RPMI8226 (cell line): ENCODE results near the gene ADAM15.
A peak's percentile ranks its signal among the peaks of the same experiment; 100 is the strongest.

Experiments used
- DNase-seq: peaks from one replicate; pipeline ENCODE4 v3.0.0-alpha.2; 2015

The ADAM15 gene

DNA sequence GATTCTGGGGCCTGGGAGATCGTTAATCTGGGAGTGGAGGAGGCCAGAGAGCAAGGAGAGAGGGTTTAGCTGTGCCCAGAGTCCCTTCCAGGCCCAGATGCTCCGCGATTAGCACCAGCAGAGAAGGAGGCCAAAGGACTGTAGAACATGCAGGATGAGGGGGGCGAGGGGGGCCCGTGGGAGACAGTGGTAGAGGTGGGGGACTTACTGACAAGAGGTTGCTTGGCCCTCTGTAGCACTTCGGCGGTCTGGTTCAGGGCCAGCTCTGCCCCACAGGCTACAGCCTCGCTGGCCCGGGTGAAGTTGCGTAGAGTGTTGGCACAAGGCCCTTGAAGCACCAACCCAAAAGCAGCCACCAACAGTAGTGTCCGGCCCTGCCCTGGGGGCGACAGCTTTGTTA is 18.2 kb upstream of the ADAM15 start:
- DNase-seq, result no peak

DNA sequence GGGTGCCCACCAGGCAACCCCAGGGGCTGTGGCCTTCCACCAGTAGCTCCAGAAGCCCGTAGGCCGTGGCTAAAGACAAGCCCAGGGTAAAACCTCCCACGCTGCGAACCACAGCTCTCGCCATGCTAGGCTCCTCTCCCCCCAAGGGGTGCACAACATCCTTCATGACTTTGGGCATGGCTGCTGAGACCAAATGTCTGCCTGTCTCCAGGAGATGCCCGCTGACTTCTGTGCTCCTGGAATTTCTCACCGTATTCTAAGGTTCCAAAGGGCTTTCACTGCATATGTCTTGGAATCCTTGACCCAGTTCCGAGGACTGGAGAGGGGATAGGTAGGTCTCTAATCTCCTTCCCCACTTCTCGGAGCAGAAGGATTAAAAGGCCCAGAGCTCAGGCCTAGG is 17.6 kb upstream of the ADAM15 start, which contains the start of the genes DCST1 and DCST2:
Gene DCST1, plus strand, starts transcription at position 301 of the 400 bp plus-strand sequence. CDS start 213 bp downstream, outside the sequence.
Gene DCST2, minus strand, starts transcription at position 258 of the 400 bp plus-strand sequence. Its CDS starts 80 bp downstream, at position 178.
- no peak for DNase-seq

DNA sequence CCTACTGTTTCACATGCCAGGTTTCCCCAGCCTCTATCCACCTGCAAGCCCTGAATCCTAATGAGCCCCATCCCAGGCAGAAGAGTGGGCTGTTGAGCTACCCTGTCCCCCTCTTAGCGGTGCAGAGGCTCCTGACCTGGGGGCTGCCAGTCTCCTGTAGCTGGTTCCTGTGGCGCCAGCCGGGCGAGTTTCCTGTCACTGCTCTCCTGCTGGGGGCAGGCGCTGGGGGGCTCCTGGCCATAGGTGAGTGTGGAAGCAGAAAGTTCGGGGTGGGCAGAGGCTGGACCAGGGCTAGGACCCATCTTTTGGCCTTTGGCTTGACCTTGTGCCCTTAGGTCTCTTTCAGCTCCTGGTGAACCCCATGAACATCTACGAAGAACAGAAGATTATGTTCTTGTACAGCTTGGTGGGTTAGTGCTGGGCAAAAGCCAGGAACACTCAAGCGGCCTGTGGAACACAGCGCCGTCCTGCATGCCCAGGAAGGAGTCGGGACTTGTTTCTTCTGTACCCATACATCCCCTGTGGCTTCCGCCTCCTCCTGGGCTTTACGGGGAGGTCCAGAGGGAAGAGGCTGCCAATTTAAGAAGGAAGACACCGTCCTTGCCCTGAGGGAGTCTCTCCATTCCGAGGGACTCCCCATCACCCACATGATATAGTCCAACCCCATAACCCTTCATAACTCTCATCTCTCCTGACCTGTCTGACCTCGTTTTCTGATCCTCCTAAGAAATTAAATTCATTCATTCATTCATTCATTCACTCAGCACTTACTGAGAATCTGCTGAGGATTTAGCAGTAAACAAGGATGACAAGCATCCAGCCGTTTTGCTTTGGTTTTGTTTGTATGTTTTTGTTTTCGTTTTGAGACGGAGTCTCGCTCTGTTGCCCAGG is 16.6 kb upstream of the ADAM15 start:
- DNase-seq, result no peak

DNA sequence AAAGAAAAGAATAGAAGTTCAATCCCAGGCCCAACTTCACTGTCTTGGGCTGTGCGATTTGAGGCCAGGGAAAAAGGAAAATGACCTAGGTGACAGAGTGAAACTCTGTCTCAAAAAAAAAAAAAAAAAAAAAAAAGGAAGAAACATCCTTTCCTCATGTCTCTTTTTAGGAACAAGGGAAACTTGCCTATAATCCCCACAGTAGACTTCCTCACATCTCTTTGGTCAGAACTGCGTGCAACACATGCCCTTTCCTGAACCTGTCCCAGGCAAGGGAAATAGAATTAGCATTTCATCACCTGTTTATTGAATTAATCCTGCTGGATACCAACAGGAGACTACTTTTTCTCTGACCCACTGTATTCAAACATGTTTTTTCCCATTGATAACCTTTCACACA is 15.2 kb upstream of the ADAM15 start:
- no peak for DNase-seq

DNA sequence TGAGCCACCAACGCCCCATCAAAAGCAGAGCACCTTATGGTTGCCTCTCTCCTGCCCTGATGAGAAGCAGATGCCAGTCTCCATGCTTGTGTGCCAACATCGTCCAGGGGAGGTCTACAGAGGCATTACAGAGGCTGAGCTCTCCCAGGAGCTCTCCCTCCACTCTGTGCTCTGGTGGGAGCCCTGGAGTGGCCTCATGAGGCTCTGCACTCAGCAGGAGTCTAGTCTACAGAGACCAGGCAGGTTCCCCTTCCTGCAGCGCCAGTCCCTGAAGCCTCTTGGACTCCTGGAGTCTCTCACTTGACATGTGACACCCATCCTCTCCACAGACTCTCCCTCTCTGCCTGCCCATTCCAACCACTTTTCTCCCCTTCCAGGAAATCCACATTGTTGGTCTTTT is 14.1 kb upstream of the ADAM15 start:
- DNase-seq, result no peak

DNA sequence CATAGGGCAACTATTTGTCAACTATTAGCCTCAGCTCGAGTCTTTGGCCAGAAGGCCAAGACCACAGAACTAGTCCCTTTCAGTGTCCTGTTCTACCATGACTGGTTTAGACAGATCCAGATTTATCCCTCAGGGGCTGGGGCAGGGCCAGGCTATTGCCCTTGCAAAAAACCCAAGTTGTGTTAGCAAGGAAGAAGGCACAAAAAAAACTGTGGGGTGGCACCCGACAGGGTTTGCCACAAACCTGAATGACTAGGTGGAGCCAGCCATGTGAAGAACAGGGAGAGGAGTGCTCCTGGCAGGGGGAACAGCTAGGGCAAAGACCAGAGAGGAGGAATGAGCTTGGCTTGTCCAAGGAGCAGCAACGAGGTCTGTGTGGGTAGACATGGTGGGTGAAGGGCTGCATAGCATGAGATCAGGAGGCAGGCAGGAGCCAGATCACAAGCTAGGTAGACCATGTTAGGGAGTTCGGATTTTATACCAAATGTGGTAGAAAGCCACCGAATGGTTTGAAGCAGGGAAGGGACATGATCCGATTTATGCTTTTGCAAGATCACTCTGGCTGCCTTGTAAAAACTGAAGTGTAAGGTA is 13.2 kb upstream of the ADAM15 start:
- no peak for DNase-seq

DNA sequence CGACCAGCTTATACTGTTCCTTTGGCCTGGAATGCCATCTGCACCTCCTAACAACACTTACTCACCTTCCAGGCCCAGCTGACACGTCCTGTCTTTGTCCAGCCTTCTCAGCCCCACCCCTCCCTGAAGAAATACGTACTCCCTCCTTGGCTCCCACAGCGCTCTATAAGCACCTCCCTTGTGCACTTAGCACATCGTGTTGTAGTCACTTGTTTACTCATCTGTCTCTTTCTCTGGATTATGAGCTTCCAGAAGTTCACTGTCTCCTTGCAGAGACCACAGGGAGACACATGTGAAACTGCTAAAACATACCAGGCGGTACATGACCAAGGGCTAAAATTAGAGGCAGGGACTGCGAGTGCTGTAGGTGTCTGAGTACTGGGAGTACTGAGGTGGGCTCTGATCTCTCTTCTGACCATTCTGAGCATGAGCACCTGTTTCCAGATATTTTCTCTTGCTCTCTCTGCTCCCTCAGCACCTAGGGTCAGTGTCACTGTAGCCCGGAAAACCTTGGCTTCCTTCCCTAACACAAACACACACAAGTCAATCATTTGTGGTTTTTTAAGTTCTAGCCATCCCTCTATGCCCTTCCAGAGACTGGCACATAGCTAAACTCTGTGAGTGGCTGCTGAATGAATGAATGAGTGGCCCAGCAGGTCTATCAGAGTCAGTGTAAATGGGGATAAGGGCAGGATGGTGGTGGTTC is 12.4 kb upstream of the ADAM15 start:
- peak; percentile 62 for DNase-seq

DNA sequence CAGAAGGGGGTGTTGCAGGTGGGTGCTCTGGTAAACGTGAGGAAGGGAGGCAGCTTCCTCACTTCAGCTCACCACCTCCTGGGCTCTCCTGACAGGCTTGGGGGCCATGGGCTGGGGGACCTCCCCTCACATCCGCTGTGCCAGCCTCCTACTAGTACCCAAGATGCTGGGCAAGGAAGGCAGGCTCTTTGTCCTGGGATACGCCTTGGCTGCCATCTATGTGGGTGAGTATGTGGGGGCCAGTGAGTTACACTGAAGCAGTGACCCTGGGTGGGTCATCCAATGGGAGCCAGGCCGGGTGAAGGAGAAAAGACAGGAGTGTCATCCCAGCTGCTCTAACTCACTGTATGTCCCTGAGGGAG is 11.8 kb upstream of the ADAM15 start:
- no peak for DNase-seq

DNA sequence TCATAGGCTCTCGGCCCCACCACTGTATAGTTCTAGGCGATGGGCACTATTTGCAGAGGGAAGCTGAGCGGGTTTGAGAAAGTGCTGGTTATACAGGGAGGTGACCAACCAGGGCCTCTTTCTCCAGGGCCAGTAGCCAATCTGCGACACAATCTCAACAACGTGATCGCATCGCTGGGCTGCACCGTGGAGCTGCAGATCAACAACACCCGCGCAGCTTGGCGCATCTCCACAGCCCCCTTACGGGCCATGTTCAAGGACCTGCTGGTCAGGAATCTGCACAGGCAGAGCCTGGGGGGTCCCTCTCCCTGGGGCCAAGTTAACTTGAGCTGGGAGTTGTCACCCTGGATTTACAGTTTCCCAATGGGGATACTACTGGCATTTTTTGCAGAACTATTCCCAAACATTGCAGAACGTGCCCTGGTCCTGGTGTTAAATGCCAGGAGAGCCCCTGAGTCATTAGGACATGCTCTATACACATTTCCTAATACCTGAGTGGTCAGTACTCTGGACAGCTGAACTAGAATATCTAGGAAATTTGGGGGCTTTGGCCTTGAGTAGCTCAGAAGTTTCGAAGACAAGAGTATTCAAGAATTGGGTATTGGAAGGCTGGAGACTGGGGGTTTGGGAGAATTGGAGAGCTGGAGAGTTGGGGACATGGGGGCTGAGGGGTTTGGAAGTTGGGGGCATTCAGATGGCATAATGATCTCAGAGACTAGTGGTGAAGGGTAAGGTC is 10.6 kb upstream of the ADAM15 start:
- DNase-seq, result no peak

DNA sequence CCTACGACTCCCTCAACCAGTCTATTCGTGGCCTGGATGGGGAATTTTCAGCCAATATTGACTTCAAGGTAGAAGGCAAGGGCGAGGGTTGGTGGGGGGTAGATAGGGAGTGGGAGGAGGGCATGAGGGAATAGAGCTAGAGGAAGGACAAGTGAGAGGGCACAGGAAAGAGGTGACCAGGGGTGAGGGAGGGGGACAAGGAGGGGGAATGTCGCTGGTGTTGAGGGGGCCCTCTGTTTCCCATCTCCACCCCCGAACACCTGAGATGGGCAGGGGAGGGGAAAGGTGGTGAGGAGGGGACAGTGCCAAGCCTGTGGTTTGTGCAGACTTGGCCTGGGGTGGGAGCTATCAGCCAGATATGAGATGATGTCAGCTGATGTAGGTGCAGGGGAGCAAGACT is 8.3 kb upstream of the ADAM15 start:
- peak; percentile 29 for DNase-seq

DNA sequence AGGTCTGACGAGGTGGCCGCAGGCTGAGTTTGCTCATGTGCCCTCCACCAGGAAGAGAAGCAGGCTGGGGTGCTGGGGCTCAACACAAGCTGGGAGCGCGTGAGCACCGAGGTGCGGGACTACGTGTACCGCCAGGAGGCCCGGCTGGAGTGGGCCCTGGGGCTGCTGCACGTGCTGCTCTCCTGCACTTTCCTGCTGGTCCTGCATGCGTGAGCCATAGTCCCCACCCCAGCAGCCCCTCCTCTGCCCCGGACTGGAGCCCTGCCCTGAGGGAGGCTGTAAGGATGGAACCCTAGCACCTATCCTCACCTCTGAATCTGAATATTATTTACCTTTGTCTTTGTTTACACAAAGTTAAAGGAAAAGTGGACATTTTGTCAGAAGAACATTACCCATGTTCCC is 7.8 kb upstream of the ADAM15 start:
- no peak for DNase-seq

DNA sequence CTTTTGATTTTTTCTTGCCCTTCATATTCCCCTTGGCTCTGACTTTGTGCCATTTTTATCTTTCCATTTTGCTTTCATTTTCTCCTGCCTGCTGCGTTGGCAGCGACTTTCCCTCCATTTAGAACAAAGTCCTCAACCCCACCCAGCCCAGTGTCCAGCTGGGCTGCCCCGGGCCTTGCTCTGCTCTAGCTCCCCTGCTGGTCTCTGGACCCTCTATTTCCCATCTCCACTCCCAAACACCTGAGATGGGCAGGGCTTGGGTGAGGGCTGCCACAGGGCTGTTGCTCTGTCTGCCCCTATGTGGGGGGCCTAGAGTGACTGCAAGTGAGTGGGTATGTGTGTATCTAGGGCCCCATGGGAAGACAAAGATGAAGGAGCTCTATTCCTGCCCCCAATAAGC is 7.3 kb upstream of the ADAM15 start:
- DNase-seq, result no peak

DNA sequence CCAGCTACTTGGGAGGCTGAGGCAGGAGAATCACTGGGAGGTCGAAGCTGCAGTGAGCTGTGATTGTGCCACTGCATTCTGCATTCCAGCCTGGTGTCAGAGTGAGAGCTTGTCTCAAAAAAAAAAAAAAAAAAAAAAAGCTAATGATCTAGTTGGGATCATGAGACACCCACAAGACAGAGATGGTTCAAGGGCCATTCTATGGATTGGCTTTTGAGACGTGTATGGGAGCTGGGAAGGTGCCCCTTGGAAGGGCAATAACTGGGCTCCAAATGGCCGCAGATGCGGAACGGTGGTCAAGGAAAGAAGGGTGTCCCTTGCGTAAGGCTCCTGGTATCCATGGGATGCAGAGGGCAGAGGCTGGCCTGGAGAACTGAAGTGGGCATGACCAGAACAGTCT is 6.8 kb upstream of the ADAM15 start:
- DNase-seq, result no peak

DNA sequence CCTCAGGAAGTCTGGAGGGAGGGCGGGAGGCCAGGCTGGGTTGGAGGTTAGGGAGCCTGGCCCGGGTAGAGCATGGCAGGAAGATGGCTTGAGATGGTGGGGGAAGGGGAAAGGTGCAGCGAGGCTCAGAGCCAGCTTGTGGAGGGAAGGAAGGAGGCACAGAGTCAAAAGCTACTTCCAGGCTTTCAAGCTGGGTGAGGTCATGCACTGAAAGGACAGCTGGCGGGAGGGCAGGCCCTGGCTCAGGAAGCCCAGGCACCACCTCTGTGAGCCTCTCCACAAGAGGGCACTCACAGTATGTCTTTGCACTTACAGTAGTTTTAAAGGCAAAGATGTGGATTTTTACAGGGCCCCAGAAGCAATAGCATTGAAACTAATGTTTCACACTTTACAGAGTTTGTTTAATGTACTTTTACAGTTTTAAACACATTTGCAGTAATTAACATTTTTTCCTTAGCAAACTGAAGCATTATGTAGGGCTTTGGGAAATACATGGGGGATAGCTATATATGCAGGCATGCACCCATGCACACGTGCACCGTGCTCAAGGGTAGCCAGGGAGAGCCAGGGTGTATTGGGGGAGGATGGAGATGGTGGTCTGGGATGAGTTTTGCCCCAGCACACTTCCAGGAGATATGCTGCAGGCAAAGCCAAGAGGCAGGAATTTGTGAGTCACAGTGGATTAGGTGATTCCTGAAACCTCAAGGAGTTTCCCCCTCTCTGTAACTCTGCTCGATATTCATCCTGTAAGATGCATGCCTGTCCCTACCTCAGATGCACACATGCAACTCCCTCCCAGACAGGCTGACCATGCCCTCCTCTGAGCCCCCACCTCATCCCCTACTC is 6.1 kb upstream of the ADAM15 start:
- DNase-seq, result peak; percentile 97

DNA sequence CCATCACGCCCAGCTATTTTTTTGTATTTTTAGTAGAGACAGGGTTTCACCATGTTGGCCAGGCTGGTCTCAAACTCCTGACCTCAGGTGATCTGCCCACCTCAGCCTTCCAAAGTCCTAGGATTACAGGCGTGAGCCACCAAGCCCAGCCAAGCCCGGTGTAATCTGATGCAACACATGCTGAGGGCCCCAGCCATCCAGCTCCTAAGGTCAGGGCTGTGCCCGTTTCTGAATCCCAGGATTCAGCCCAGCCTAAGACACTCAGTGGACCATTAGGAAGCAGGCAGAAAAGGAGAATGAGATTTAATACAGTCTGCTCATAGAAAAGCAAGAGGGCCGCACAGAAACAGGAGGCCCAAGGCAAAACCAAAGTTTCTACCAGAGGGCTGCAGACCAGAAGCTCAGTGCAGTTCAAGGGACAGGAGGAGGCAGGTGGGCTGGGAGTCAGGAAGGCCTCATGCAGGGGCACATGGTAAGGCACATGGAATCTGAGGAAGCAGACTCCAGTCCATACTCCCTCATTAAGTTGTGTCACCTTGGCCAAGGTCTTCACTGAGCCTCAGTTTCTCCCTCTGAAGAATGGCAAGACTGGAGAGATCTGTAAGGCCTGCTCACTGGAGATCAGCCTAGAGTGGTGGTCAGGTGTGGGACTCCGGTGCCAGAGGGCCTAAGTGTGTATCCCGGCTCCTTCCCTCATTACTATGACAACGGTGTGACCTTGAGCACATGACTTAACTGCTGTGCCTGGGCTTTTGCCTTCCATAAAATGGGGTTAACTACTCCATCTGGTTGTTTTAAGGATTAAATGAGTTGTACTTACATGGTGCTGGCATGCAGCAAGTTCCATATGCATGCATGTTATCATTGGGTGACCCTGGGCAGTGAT is 2.4 kb upstream of the ADAM15 start:
- DNase-seq, result no peak

DNA sequence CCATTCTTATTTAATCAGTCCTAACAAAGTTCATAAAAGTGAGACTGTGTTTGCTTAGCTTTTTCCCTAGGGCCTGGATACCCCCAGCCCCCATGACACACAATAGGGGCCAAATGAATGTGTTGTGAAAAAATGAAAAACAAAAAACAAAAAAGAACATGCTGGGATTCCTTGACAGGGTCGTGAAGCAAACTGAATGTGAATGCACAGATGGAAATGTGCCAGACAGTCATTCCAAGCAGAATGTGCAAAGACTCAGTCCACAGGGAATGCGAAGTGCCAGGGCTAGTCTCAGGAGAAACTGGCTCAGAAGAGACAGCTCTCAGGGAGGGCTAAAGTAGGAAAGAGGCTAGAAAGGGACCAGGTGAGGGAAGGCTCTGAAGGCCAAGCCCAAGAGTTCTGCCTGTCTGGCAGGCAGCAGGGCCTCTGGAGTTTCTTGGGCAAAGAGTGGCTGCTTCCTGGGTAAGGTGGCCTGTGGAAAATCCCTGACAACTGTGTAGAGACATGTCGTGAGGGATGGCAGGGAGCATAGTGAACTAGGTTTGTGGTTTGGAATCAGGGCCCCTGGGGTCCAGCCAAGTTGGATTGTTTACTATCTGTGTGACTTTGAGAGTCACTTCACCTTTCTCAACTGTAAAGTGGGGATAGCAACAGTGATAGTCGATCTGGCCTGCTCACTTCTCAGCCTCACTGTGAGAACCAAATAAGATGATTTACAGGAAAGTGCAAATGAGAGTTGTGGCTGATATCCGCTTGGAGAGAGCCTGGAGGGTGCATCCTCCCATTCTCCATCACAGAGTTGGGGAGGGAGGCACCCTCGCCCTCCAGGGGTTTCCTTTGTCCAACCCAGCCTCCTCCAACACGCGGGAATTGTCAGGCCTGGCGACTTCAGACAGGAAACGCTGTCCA is 1.2 kb upstream of the ADAM15 start:
- peak; percentile 46 for DNase-seq

DNA sequence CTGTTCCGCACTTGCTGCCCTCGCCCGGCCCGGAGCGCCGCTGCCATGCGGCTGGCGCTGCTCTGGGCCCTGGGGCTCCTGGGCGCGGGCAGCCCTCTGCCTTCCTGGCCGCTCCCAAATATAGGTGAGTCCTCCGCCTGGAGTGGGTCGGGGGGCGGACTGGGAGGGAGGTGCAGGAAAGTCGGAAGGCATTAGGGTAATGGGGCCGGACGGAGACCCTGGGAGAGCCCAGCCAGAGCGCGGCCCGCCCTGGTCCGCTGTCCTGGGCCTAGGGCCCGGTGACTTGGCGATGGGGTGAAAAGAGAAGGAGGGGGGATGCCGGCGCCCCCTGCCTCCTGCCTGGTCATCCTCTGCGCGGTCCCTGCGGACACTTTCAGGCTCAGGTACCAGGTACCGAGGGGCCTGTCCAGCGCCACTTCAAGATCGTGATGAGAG is 243 bp downstream of the ADAM15 start:
- DNase-seq, result no peak

DNA sequence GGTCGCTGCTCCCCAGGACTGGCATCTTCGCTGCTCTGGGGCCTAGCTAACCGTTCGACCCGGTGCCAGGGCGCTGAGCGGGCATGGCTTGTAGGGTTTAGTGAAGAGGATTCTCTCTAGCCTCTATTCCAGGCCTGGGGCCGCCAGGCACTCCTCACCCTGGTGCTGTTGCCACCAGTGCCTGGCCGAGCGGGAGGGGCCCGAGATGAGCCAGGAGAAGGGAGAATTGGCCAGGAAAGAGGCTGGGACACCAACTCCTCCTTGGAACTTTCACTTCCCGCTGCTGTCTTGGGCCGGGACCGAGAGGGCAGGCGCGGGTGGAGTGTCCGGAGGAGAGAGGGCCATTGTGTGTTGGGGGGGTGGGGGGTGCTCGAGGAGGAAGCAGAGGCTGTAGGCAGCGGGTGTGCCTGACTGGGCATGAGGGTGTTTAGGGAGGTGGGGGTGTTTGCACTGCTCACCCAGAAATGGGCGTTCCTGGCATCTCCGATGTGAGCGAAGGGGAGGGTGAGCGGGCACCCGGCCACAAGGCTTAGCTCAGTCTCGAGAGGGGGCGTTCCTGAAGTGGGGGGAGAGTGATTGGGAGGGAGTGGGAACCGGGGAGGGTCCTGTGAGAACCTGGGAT is 772 bp downstream of the ADAM15 start:
- peak; percentile 84 for DNase-seq
